KMS-11 (cell line): ENCODE data around the gene TM9SF3.

Source experiments
- H2AFZ ChIP-seq: fragments of 200-600 bp; sonication (generic); 2 replicates; pipeline ENCODE4 v1.6.1; 2016; ENCODE audit warnings: antibody characterized with exemption, mixed run types, low read depth
- H3K27ac ChIP-seq: fragments of 200-600 bp; sonication (generic); 2 replicates; pipeline ENCODE4 v1.6.1; 2016; ENCODE audit warnings: mild to moderate bottlenecking, mixed run types
- H3K27me3 ChIP-seq: fragments of 200-600 bp; sonication (generic); 2 replicates; pipeline ENCODE4 v1.6.1; 2017; ENCODE audit warnings: mild to moderate bottlenecking, low read depth, mixed run types, moderate library complexity; ENCODE audit not compliant: insufficient read depth
- H3K36me3 ChIP-seq: fragments of 200-600 bp; sonication (generic); 2 replicates; pipeline ENCODE4 v1.6.1; 2017; ENCODE audit warnings: mild to moderate bottlenecking, mixed run types; ENCODE audit not compliant: insufficient read depth
- H3K4me1 ChIP-seq: fragments of 200-600 bp; sonication (generic); 2 replicates; pipeline ENCODE4 v1.6.1; 2016; ENCODE audit warnings: mild to moderate bottlenecking, low read depth, mixed run types; ENCODE audit not compliant: poor library complexity, severe bottlenecking
- H3K4me2 ChIP-seq: fragments of 200-600 bp; sonication (generic); 2 replicates; pipeline ENCODE4 v1.7.0; 2016; ENCODE audit warnings: mild to moderate bottlenecking, mixed run types
- H3K4me3 ChIP-seq: fragments of 200-600 bp; sonication (generic); IDR thresholded peaks from 2 replicates; pipeline ENCODE4 v1.6.1; 2017; ENCODE audit warnings: low read depth, low read length, mixed read lengths; ENCODE audit not compliant: insufficient read depth
- H3K79me2 ChIP-seq: fragments of 200-600 bp; sonication (generic); 2 replicates; pipeline ENCODE4 v1.6.1; 2016; ENCODE audit warnings: low read depth, mixed run types; ENCODE audit not compliant: insufficient read depth
- H3K9ac ChIP-seq: fragments of 200-600 bp; sonication (generic); 2 replicates; pipeline ENCODE4 v1.6.1; 2016; ENCODE audit warnings: mild to moderate bottlenecking, mixed run types
- H4K20me1 ChIP-seq: fragments of 200-600 bp; sonication (generic); 2 replicates; pipeline ENCODE4 v1.6.1; 2016; ENCODE audit warnings: mild to moderate bottlenecking, mixed run types; ENCODE audit not compliant: insufficient read depth
- TF ChIP-seq, protein P1 (sequence below): fragments of 200-600 bp; sonication (generic); conservative IDR thresholded peaks from 2 replicates; pipeline ENCODE4 v1.6.1; 2017; ENCODE audit warnings: low read depth, mild to moderate bottlenecking, antibody characterized with exemption, low read length, moderate library complexity, mixed read lengths

TM9SF3 gene

DNA sequence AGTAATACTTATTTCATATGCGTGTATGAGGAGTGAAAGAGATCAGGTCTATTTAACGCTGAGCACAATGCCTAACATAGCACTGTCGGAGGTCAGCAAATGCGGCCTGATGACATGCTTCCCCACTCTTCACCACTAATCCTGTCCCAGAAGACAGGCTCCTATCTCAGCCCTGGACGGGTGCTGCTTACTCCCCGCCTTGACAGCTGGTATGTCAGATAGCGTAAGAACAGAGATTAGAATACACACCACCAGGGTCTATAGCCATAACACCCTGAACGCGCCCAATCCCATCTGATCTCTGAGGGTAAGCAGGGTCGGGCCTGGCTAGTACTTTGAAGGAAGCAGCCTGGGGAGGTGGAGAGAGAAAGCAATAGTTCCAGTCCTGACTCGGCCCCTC, 32.3 kb upstream of the TM9SF3 start:
- Histone ChIP-seq H2AFZ (no peak overlapping the region), H3K79me2 (no peaks in the 10 kb centered on the region), H3K4me2 (no peak overlapping the region), H3K4me3 (no peak overlapping the region), H4K20me1 (no peaks in the 10 kb centered on the region), H3K4me1 (no peaks in the 10 kb centered on the region), H3K27ac (no peak overlapping the region), H3K9ac (no peak overlapping the region), H3K36me3 (no peaks in the 10 kb centered on the region), H3K27me3 (no peaks in the 10 kb centered on the region)
- TF ChIP-seq, protein P1, sequence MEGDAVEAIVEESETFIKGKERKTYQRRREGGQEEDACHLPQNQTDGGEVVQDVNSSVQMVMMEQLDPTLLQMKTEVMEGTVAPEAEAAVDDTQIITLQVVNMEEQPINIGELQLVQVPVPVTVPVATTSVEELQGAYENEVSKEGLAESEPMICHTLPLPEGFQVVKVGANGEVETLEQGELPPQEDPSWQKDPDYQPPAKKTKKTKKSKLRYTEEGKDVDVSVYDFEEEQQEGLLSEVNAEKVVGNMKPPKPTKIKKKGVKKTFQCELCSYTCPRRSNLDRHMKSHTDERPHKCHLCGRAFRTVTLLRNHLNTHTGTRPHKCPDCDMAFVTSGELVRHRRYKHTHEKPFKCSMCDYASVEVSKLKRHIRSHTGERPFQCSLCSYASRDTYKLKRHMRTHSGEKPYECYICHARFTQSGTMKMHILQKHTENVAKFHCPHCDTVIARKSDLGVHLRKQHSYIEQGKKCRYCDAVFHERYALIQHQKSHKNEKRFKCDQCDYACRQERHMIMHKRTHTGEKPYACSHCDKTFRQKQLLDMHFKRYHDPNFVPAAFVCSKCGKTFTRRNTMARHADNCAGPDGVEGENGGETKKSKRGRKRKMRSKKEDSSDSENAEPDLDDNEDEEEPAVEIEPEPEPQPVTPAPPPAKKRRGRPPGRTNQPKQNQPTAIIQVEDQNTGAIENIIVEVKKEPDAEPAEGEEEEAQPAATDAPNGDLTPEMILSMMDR: no peak

DNA sequence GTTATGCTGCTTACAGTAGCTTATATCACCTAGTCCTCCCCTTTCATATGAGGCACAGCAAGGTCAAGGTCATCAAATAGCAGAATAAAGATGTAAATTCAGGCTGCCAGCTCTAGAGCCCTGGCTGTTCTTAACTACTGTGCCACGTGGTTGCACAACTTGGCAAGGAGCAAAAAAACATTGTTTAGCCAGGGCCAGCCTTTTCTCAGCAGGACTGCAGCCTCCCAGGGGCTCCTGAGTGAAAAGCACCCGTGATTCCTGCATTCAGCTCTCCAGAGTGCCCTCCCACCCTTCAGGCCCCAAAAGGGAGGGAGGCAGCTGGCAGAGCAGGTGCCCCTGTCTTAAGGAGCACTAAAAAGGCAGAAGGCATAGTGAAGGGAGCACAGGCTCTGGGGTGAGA, 31.8 kb upstream of the TM9SF3 start:
- H3K9ac ChIP-seq: no peak overlapping the region
- TF ChIP-seq, protein P1: no peak
- H3K4me2 ChIP-seq: no peak overlapping the region
- H4K20me1 ChIP-seq: no peaks in the 10 kb centered on the region
- H3K36me3 ChIP-seq: no peaks in the 10 kb centered on the region
- no peak overlapping the region for H2AFZ ChIP-seq
- no peaks in the 10 kb centered on the region for H3K4me1 ChIP-seq
- H3K27me3 ChIP-seq: no peaks in the 10 kb centered on the region
- H3K4me3 ChIP-seq: no peak overlapping the region
- H3K27ac ChIP-seq: no peak overlapping the region
- H3K79me2 ChIP-seq: no peaks in the 10 kb centered on the region

DNA sequence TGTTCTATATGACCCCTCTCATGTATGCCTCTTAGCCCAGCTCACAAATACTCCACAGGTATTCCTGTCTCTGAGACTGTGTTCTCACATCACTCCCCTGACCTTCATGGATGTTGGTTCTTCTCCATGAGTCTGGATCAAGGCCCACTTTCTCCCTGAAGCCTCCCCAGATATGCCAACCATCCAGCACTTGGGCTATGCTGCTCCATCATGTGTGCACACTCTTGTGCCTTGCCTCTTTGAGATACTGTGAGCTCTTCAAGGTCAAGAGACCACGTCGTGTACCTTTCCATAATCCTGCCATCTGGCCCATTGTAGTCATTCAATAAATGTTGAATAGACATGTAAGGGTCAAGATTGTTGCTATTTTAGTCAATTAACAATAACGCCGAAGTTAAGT, 30.1 kb upstream of the TM9SF3 start:
- no peak overlapping the region for H3K9ac ChIP-seq
- no peak overlapping the region for H3K4me2 ChIP-seq
- H3K4me1 ChIP-seq: no peaks in the 10 kb centered on the region
- H3K27ac ChIP-seq: no peak overlapping the region
- TF ChIP-seq, protein P1: no peak
- no peaks in the 10 kb centered on the region for H3K36me3 ChIP-seq
- no peaks in the 10 kb centered on the region for H3K79me2 ChIP-seq
- no peak overlapping the region for H2AFZ ChIP-seq
- no peaks in the 10 kb centered on the region for H4K20me1 ChIP-seq
- H3K4me3 ChIP-seq: no peak overlapping the region
- no peaks in the 10 kb centered on the region for H3K27me3 ChIP-seq

DNA sequence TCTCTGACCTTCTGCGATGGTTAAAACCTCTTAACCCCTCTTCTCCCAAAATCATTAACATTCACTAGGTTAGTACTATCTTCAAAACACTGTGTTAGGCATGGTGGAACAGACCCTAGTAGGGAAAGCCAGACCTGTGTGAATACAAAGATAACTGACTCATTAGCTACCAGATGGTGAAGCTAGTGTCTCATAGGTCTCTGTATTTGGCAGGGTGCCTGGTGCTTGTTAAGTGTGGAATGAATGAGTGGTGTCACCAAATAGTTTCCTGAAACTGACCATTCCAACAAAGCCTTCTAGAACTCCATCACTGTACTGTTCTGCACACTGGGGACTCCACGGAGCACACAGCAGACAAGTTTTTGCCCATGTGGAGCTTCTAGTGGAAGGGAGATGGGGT, 27.7 kb upstream of the TM9SF3 start:
- Histone ChIP-seq H3K79me2 (no peaks in the 10 kb centered on the region), H3K4me2 (no peak overlapping the region), H3K9ac (no peak overlapping the region), H3K36me3 (no peaks in the 10 kb centered on the region), H4K20me1 (no peaks in the 10 kb centered on the region), H2AFZ (no peak overlapping the region), H3K27me3 (no peaks in the 10 kb centered on the region), H3K4me1 (no peaks in the 10 kb centered on the region), H3K4me3 (no peak overlapping the region), H3K27ac (no peak overlapping the region)
- TF ChIP-seq, protein P1: no peak

DNA sequence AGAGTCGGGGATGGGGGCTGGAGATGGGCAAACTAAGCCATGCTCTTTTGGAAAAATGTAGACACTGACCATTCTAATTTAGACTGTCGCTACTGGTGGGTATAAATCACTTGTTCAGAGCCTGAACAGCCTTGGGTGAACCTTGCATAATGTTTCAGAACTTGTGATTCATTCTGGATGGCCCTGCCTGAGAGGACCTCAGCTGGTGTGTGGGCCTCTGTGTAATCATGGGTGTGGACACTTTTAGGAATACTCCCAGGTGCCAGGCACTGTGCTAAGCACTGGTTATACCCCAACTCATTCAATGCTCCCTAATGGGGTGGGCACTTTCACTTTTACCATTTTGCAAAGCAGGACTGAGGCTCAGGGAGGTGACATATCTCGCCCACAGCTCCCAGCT, 26.8 kb upstream of the TM9SF3 start:
- Histone ChIP-seq H3K4me1 (no peaks in the 10 kb centered on the region), H3K27ac (no peak overlapping the region), H3K9ac (no peak overlapping the region), H3K4me3 (no peak overlapping the region), H3K27me3 (no peaks in the 10 kb centered on the region), H4K20me1 (no peaks in the 10 kb centered on the region), H2AFZ (no peak overlapping the region), H3K36me3 (no peaks in the 10 kb centered on the region), H3K4me2 (no peak overlapping the region), H3K79me2 (no peaks in the 10 kb centered on the region)
- TF ChIP-seq, protein P1: no peak
